CD4-positive, alpha-beta T cell treated with Interferon alpha-2 for 1 hour (primary cell): ENCODE results near the gene PCSK9.
"Not testable (repeated sequence)": the region's sequence is repeated elsewhere in the genome, so short reads cannot be mapped to it uniquely, and the experiment has no call there.

Experiments
- DNase-seq, 2 donors: peaks; one replicate each; pipeline ENCODE4 v3.0.0-alpha.2; 2020 to 2022

The PCSK9 gene

DNA sequence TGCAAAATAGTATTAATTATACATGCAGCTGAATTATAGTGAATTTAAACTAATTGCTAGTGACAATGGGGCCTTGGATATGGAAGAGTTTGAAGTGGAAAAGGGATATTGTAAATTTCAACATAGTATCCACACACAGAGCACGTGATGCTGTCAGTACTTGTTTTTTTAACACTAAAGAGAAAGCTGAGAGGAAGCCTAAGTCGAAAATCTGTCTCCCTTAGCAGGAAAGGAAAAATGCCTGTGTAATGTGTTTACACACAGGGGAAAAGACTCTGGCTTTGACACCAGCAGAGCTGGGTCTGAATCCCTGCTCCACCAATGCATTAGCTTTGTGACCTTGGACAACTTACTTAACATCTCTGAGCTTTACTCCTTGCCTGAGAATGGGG is 42.6 kb downstream of the PCSK9 start:
- DNase-seq, result no peak

DNA sequence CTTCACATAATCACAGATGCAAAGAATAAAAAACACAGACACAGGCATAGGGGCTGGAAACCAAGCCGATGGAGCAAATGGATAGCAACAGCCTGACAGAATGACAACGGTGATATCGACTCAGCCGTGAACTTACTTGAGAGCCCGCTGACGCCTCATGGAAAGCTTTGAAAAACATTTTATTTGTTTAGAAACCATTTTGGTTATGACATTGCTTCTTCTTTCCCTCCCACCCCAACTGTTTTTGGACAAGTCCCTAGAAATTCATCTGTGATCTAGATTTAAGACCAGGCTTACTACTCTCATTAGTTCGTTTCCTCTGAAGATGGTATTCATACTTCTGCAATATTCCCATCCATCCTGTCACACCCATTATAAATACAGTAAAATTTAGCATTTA is 44.9 kb downstream of the PCSK9 start:
- DNase-seq, result no peak

DNA sequence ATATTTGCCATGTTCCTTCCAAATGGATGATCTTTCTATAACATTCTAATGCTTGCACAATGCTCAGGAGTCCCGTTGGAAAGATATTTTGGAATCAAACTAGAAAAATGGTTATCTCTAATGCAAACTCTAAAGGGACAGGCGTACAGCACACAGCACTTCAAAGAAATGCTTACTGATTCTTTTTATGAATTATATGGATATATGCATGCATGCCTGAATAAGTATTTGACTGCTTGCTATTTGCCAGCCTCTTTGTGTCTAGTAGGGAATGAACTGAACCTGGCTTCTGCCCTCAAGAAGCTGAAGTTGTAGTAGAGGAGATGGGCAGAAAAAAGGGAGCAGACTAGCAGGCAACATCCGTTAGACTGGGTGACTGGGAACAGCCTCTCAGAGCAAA is 48.1 kb downstream of the PCSK9 start:
- DNase-seq, result no peak

- no peak for DNase-seq
Observed at GRCh38 chr1:55088413-55088812, 49.1 kb downstream of the PCSK9 start.

GRCh38 chr1:55089683-55090082 is 50.3 kb downstream of the PCSK9 start:
- no peak for DNase-seq

DNA sequence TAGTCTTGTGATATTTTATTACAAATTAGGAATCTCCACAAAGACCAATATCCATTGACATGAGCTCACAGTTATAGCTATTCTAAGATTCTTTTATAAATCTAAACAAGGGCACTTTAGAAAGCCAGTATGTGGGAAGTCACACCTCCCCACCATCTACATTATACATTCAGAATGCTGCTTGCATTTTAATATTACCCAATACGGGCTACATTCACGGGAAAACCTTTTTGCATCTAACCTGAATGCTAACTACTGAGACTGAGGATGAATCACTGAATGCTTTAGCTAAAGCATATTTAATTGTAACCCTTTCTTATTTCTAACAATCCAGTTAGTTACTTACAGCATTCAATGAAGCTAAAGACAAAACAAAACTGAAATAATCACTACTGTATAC is 53.1 kb downstream of the PCSK9 start:
- DNase-seq, result no peak

DNA sequence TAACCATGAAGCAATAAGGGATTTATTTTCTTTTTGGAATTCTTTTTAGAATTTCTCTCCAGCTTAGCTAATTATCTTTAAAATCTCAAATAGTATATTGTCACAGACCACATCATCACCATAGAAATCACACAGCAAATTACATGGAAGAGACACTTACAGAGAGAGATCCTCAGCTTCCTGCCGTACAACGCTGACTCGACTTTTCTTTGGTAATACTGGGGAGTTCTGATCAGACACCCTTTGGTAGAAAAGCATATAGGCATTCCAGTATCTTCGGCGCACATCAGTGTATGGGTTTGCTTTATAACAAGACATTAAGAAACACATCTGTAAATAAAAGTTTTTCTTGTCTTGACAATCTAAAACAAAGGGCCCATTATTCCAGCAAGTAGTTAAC is 55.7 kb downstream of the PCSK9 start:
- no peak for DNase-seq

DNA sequence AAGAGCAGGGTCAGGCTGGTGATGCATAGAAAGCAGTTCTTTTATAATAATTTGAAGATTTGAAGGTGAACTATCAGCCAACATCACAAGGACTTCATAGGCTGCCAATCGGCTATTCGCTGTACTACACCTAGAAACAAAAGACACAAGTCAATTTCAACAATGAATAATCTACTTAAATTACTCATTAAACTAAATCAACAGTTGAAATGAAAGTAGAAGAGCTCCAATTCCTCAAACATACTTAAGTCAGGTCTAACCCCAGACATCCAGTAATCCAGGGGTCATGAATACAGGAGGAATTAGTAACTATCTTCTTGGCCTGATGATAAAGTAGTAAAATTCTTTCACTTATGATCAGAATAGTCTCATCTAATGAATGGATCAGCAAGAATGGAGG is 64.5 kb downstream of the PCSK9 start:
- DNase-seq, result no peak

DNA sequence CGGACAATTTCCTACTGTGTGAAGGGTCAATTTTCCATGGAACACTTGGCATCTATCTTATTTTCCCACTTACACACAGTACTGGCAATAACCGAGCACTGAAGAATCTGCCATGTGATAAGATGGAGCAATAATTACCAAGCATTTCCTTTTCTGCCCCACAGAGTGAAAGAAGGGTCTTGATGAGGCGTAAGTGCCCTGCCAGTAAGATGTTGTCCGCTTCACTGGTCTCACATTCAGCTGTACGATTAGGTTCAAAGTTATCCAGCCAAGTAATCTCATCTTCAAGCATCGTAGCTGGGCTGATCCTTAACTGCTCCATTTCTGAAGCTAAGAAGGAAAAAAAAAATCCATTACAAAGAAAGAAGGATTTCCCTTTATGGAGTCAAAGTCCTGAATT is 67.8 kb downstream of the PCSK9 start:
- no peak for DNase-seq

- DNase-seq, result not testable (repeated sequence)
Observed at GRCh38 chr1:55109005-55109404, 69.7 kb downstream of the PCSK9 start.
